HG03521 (cell line): ENCODE data around the gene PFKP.
"Not testable (repeated sequence)": the region's sequence is repeated elsewhere in the genome, so short reads cannot be mapped to it uniquely, and the experiment has no call there.

ENCODE experiments used
- ATAC-seq: cut with Tn5 transposase; IDR thresholded peaks from one replicate; pipeline ENCODE4 v1.9.1; 2021; ENCODE audit warnings: mild to moderate bottlenecking, moderate library complexity; ENCODE audit not compliant: unreplicated experiment

The PFKP gene

DNA sequence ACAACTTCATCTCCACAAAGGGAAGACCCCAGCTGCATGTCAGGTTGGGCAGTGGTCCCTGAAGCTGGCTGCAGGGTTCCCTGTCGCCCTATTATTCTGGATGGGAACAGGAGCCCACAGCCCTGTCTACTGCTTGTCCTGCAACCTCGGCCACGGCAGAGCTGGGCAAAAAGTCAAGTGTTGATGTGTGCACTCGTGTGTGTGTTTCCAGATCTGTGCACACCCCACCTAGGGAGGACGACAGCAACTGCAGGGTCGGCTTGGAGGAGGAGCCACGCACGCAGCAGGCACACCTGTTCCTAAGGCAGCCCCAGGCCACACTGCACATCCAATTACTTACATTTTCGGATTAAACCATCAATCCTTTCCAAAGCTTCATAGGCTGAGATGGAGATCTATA, 81.6 kb downstream of the PFKP start:
- no peak for ATAC-seq

- no peak for ATAC-seq
Observed at GRCh38 chr10:3149918-3150317, 82.6 kb downstream of the PFKP start.

DNA sequence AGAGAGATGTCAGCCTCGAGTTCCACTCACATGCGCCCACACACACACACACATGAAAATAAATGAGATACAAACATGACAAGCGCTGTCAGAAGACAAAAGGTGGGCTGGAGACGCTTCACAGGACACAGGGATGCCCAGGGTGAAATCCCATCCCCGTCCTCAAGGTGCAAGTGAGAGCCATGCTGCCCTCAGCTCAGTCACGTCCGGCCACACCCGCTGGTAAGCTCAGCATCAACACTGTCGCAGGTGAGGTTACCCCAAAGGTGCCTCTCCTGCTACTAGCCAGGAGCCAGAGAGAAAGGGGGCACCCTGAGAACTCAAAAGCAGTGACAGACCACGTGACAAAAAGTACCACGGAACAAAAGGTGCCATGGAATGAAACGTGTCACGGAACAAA, 83.0 kb downstream of the PFKP start:
- ATAC-seq, result no peak

DNA sequence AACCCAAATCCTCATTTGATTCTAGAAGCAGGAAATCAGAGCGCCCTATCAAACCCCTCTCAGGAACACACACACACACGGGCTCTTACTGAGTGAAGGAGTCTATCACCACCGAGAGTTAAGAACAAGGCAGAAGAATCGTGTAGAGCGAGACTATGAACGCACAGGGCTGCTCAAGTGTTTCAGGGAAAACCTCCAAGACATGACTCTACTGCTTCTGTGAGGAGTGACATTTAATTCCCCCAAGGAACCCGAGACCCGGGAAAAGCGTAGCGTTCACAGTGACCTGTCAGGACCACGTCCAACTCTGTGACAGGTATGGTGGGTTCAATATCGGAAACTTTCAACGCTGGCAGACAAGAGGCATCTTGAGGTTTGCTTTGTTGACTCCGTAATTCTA, 83.6 kb downstream of the PFKP start:
- no peak for ATAC-seq

DNA sequence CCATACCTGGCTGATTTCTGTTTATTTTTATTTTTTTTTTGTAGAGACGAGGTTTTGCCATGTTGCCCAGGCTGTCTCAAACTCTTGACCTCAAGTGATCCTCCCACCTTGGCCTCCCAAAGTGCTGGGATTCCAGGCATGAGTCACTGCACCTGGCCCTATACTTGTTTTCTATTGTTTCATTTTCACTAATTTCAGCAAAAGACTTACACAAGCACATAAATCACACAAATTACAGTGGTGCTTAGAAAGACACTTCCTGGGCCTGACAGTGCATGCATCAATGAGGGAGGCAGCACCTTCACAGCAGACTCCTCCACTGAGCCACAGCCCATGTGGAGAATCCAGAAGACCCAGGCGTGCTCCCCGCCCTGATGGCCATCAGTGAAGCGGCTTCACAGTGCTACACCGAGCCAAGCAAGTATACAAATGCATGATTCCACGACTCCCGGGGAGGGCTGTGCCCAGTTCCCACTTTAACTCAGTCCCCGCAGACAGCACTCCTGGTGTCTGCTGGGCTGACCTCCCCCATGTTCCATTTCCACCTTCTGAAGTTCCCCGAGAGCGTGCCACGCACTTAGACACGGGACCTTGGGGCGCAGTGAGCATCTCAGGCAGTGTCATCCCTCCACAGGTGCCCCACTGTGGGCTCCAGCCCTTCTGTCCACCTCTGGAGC, 84.7 kb downstream of the PFKP start:
- no peak for ATAC-seq

GRCh38 chr10:3152566-3152935, 85.2 kb downstream of the PFKP start:
- no peak for ATAC-seq

DNA sequence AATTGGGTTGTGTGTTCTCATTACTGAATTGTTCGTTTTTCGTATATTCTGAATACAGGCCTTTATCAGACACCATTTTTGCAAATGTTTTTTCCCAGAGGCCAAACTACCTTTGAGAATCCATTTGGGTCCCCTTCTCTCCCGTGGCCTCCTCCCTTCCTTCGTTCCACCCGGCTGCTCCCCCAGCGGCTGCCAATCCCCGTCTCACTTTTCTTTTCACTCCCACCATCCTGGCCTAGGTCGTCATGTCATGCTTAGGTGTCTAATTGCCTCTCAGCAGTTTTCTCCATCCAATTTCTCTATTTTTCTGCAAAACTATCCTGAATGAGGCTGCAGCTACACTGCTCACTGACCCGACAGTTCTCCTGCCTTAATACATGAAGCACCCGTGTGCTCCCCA, 87.3 kb downstream of the PFKP start:
- no peak for ATAC-seq

GRCh38 chr10:3159152-3159551, 91.8 kb downstream of the PFKP start:
- no peak for ATAC-seq

DNA sequence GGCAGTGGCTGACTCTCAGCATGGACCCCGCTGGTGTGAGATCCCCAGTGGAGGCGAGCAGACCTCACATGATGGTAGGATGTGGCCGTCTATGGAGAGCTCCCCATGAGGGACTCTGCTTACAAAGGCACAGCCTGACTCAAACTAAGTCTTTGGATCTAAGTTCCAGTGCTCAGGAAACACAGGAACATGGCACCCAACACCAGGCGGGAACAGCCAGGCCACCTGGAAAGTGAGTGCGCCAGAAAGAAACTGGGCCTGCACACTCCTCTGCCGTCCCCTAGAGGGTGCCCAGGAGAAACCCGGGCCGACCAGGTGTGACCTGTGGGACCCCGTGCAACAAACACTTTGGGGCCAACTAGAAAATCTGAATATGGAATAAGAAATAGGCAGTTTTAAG, 95.2 kb downstream of the PFKP start:
- no peak for ATAC-seq

DNA sequence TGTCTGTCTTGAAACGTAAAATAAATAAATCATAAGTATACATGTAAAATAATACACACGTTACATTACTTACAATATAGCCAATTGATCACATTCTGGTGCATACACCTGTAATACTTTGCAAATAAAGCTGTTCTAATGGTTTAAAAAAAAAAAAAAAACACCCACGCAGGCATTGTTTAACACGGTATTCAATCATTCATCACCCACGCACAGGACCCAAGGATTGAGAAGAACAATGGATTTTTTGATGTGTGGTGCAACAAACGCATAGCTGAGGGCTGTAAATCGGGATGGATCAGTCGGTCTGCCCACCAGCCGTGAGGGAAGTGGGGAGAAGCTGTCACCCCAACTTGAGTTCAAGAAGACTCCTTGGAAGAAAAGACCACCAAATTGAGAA, 96.5 kb downstream of the PFKP start:
- no peak for ATAC-seq

DNA sequence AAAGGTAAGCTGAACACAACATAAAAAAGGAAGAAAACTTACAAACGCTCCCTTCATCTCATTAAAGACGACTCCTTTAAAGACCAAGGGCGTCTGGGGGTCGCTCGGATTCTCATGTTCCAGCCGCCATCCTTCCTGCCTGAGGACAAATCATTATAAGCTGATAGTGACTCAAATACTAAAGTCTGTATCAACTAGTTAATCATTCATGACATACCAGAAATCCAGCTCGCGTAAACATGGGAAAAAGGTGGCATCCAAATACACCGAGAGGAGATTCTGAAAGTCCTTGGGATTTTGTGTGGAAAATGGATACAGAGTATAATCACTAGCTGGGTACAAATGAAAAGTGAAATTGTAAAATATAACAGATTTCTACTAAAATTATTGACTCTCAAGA, 97.8 kb downstream of the PFKP start:
- ATAC-seq, result no peak

DNA sequence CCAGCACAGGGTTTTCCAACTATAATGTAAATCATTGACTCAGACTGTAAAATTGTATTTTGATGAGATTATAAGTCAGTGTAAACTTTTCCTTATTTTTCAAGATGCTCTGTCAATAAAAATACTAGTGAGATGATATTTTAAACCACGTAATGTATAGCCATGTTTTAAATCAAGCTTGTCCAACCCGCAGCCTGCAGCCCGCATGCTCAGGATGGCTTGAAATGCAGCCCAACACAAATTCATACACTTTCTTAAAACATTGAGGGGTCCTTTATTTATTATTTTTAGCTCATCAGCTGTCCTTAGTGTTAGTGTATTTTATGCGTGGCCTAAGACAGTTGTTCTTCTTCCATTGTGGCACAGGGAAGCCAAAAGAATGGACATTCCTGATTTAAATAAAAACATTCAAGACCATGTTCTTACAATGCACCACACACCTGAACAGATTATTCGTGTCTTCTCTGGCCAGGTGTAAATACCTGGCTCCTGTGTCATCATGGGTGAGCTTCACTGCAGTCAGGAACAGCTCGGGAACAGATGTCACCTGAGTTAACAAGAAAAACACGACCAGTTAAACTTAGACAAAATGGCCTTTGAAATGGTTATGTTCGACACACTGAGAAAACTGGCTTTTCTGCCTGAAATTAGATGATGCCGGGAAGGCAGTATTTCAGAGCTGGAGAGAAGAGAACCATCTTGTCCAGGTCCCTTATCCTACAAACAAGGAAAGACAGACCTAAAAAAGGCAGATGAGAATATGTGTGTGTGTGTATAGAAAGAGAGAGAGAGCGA, 99.3 kb downstream of the PFKP start:
- ATAC-seq, result no peak

GRCh38 chr10:3167611-3168330, 100.4 kb downstream of the PFKP start:
- no peak for ATAC-seq

DNA sequence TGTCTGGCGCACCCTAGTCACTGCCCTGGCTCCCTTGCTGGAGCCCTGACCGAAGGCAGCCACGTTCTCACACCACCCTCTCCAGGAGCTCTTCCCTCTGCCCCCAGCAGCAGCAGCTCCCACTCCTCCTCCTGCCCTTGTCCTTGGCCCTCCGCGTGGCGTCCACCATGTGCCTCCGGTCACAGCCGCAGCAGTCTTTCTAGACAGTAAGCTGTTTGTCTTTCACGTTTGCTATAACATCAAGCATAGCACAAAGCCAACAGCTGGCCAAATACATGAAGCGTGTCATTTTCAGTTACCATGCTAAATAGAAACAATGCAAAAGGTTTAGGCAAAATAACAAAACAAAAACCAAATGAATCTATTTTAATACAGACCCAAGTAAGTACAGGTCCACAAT, 101.9 kb downstream of the PFKP start:
- no peak for ATAC-seq

DNA sequence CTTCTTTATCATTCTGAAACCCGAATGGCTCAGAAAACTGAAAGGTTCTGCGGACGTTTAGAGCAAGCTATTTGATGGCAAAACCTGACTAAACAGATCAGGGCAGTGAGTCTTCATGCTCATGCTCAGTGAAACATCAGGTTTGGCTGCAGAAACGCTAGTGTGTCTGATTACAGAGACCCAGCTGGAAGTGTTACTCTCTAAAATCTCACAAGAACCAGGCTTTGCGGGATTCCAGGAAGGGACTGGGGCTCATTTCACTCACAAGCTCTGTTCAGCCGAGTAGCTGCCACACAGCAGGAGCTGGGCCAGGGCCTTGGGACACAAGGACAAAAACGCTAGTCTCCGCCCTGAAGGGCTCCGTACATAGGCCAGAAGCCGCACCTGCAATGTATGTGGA, 102.3 kb downstream of the PFKP start:
- no peak for ATAC-seq

DNA sequence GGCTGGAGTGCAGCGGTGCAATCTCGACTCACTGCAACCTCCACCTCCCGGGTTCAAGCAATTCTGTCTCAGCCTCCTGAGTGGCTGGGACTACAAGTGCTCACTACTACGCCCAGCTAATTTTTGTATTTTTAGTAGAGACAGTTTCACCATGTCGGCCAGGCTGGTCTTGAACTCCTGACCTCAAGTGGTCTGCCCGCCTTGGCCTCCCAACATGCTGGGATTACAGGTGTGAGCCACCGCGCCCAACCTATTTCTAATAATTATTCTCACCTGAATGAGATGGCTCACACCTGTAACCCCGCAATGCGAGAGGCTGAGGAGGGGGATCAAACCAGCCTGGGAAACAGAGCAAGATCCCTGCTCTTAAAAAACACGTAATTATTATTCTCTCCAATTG, 104.1 kb downstream of the PFKP start:
- not testable (repeated sequence) for ATAC-seq

- ATAC-seq, result peak; percentile 0
Observed at GRCh38 chr10:3172081-3172445, 104.7 kb downstream of the PFKP start.

- peak; percentile 95 for ATAC-seq
Observed at GRCh38 chr10:3172446-3173170, 105.3 kb downstream of the PFKP start, which contains the start of gene PITRM1. Gene PITRM1, minus strand, starts transcription at chr10:3172782. Its CDS starts 10 bp downstream, at chr10:3172772.

DNA sequence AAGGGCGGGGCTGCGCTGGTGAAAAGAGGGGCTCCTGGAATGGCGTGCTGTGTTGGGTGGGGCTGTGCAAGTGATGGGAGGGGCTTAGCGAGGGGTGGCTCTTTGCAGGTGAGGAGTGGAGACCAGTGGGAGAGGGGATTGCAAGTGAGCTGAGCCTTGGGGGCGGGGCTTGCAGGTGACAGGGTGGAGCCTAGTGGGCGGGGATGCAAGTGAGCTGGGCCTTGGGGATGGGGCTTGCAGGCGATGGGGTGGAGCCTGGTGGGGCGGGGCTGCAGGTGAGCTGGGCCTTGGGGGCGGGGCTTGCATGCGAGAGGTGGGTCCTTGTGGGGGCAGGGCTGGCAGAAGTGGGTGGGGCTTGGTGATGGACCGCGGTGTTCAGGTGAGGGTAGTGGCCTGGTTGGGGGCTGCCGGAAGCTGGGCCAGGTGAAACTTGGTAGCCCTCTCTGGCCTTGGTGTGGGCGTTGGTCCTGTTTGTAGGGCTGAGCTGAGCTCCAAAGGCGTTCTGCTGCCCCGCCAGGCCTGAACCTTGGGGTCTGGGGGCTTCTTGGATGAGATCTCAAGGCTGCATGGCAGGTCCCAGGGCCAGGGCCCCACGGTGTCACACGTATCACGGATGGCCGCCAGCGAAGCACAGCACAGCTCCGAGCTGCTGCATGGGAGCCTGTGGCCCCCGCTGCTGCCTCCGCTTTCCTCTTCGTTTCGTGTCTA, 106.0 kb downstream of the PFKP start:
- ATAC-seq, result peak; percentile 33

DNA sequence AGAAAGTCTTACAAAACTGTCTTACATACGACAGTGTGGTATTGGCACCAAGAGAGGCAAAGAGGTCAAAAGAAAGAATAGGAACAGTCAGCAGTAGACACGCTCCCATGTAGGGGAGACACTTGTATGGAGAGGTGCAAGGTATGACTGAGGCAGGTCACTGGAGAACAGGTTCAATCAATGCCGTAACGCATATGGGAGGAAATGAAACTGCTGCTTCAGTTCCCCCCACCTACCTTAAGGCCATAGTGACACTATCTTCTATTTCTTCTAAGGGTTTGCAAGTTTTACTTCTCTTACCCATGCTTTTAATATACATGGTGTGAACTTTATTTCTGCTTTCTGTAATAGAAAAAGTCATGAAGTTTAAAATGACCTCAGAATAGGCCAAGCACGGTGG, 110.7 kb downstream of the PFKP start:
- ATAC-seq, result no peak

- ATAC-seq, result no peak
Observed at GRCh38 chr10:3179174-3179573, 111.8 kb downstream of the PFKP start.
